ENCODE measurements around the gene DCBLD2.

The DCBLD2 gene

GRCh38 chr3:98901392-98902350 is at the start of gene DCBLD2:
TSS of gene DCBLD2 (minus strand) at chr3:98901695. CDS start at chr3:98901326, 369 bp downstream.
- peak; percentile 67 to 74 for DNase-seq (ENCODE audit: low read depth in 2 of 2, low spot score in 1 of 2)

GRCh38 chr3:98945666-98946065 is 44.2 kb upstream of the DCBLD2 start:
- no peak for DNase-seq (ENCODE audit: low read depth in 2 of 2, low spot score in 1 of 2)

- no peak for DNase-seq (ENCODE audit: low read depth in 2 of 2, low spot score in 1 of 2)
Observed at GRCh38 chr3:98945101-98945524, 43.6 kb upstream of the DCBLD2 start.

GRCh38 chr3:98930413-98930812 is 28.9 kb upstream of the DCBLD2 start:
- DNase-seq (ENCODE audit: low read depth in 2 of 2, low spot score in 1 of 2) = no peak

GRCh38 chr3:98921957-98922356 is 20.5 kb upstream of the DCBLD2 start:
- no peak for DNase-seq (ENCODE audit: low read depth in 2 of 2, low spot score in 1 of 2)

- DNase-seq (ENCODE audit: low read depth in 2 of 2, low spot score in 1 of 2) = no peak
Observed at GRCh38 chr3:98920166-98920565, 18.7 kb upstream of the DCBLD2 start.

GRCh38 chr3:98918586-98918985 is 17.1 kb upstream of the DCBLD2 start:
- DNase-seq (ENCODE audit: low read depth in 2 of 2, low spot score in 1 of 2) = no peak

GRCh38 chr3:98917608-98918007 is 16.1 kb upstream of the DCBLD2 start:
- no peak for DNase-seq (ENCODE audit: low read depth in 2 of 2, low spot score in 1 of 2)

- DNase-seq (ENCODE audit: low read depth in 2 of 2, low spot score in 1 of 2) = no peak
Observed at GRCh38 chr3:98914210-98915080, 12.9 kb upstream of the DCBLD2 start.

- DNase-seq (ENCODE audit: low read depth in 2 of 2, low spot score in 1 of 2) = no peak
Observed at GRCh38 chr3:98912448-98912847, 11.0 kb upstream of the DCBLD2 start.

GRCh38 chr3:98906230-98906629 is 4.7 kb upstream of the DCBLD2 start:
- DNase-seq (ENCODE audit: low read depth in 2 of 2, low spot score in 1 of 2) = no peak

GRCh38 chr3:98903705-98904481 is 2.4 kb upstream of the DCBLD2 start:
- DNase-seq (ENCODE audit: low read depth in 2 of 2, low spot score in 1 of 2) = no peak

- DNase-seq (ENCODE audit: low read depth in 2 of 2, low spot score in 1 of 2) = no peak
Observed at GRCh38 chr3:98903099-98903498, 1.6 kb upstream of the DCBLD2 start.

GRCh38 chr3:98902351-98902740 is 851 bp upstream of the DCBLD2 start:
- no peak for DNase-seq (ENCODE audit: low read depth in 2 of 2, low spot score in 1 of 2)

- DNase-seq (ENCODE audit: low read depth in 2 of 2, low spot score in 1 of 2) = no peak
Observed at GRCh38 chr3:98901119-98901391, 440 bp downstream of the DCBLD2 start.

- DNase-seq (ENCODE audit: low read depth in 2 of 2, low spot score in 1 of 2) = peak in 1 of 2 donors; percentile 0
Observed at GRCh38 chr3:98900265-98901118, 1.0 kb downstream of the DCBLD2 start.

GRCh38 chr3:98897701-98898100 is 3.8 kb downstream of the DCBLD2 start:
- DNase-seq (ENCODE audit: low read depth in 2 of 2, low spot score in 1 of 2) = no peak

GRCh38 chr3:98894791-98895576 is 6.5 kb downstream of the DCBLD2 start:
- DNase-seq (ENCODE audit: low read depth in 2 of 2, low spot score in 1 of 2) = no peak

- no peak for DNase-seq (ENCODE audit: low read depth in 2 of 2, low spot score in 1 of 2)
Observed at GRCh38 chr3:98893740-98894139, 7.8 kb downstream of the DCBLD2 start.

- DNase-seq (ENCODE audit: low read depth in 2 of 2, low spot score in 1 of 2) = no peak
Observed at GRCh38 chr3:98892263-98892662, 9.2 kb downstream of the DCBLD2 start.

All from stimulated activated CD8-positive, alpha-beta memory T cell treated with anti-CD3 and anti-CD28 coated beads, Interleukin-4, amount 100 ng/mL, for 1 hour (primary cell).